GM12878 (cell line): ENCODE results near the gene ATP7B.

Experiments used
- CREM ChIP-seq: IDR thresholded peaks from 2 replicates; pipeline ENCODE4 v1.6.1; 2014; ENCODE audit warnings: antibody characterized with exemption, low read depth
- JUNB ChIP-seq: IDR thresholded peaks from 2 replicates; pipeline ENCODE4 v1.6.1; 2016; ENCODE audit warnings: antibody characterized with exemption, mild to moderate bottlenecking
- RAD21 ChIP-seq: IDR thresholded peaks from 2 replicates; pipeline ENCODE4 v1.6.1; 2011; ENCODE audit warnings: mild to moderate bottlenecking, low read depth, low read length, moderate library complexity; ENCODE audit not compliant: insufficient read depth
- RCOR1 ChIP-seq: conservative IDR thresholded peaks from 2 replicates; pipeline ENCODE4 v1.6.1; 2012; ENCODE audit warnings: low read depth, low read length, improper control_type of control experiment
- TF ChIP-seq, protein P1 (sequence below), 3 experiments: IDR thresholded peaks in 2 of 3; conservative IDR thresholded peaks in 1 of 3; 2 replicates each; pipeline ENCODE4 v1.5.1; 2011; ENCODE audit warnings: low read depth in 3 of 3, low read length in 3 of 3, mild to moderate bottlenecking in 3 of 3, control low read depth in 2 of 3, moderate library complexity in 2 of 3, inconsistent platforms in 1 of 3, mixed read lengths in 1 of 3; ENCODE audit not compliant: control insufficient read depth in 2 of 3, insufficient read depth in 1 of 3; ENCODE audit errors: extremely low read depth in 1 of 3
- TF ChIP-seq, protein P2 (sequence below): IDR thresholded peaks from 2 replicates; pipeline ENCODE4 v1.6.1; 2012; ENCODE audit warnings: low read depth, low read length, improper control_type of control experiment

DNA sequence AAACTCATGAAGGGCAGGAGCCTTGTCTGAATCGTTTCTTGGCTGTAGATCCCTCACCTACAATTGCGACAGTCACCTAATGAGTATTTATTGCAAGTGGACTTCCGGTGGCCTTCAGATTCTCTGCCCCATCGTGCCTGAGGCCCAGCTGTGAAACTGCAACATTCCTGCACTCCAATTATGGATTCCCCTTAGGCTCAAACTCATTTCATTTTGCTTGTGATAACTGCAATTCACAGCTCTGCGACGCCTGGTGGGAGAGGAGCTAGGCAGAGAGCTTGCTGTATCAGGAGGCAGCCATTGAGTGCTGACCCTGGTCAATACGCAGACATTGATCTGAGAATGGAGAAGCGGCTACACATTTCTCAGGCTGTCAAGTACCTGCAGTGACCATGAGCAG is 90.5 kb downstream of the ATP7B start:
- no peak for TF ChIP-seq JUNB
- no peak for TF ChIP-seq RAD21
- TF ChIP-seq, protein P1, sequence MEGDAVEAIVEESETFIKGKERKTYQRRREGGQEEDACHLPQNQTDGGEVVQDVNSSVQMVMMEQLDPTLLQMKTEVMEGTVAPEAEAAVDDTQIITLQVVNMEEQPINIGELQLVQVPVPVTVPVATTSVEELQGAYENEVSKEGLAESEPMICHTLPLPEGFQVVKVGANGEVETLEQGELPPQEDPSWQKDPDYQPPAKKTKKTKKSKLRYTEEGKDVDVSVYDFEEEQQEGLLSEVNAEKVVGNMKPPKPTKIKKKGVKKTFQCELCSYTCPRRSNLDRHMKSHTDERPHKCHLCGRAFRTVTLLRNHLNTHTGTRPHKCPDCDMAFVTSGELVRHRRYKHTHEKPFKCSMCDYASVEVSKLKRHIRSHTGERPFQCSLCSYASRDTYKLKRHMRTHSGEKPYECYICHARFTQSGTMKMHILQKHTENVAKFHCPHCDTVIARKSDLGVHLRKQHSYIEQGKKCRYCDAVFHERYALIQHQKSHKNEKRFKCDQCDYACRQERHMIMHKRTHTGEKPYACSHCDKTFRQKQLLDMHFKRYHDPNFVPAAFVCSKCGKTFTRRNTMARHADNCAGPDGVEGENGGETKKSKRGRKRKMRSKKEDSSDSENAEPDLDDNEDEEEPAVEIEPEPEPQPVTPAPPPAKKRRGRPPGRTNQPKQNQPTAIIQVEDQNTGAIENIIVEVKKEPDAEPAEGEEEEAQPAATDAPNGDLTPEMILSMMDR (IDR thresholded peaks at IDR 0.05 in 2 of 3, conservative IDR thresholded peaks at IDR 0.05 in 1 of 3; ENCODE audit: control insufficient read depth in 2 of 3, extremely low read depth in 1 of 3, insufficient read depth in 1 of 3, low read depth in 3 of 3, low read length in 3 of 3), result no peak
- TF ChIP-seq RCOR1, result no peak
- TF ChIP-seq CREM, result no peak
- TF ChIP-seq, protein P2, sequence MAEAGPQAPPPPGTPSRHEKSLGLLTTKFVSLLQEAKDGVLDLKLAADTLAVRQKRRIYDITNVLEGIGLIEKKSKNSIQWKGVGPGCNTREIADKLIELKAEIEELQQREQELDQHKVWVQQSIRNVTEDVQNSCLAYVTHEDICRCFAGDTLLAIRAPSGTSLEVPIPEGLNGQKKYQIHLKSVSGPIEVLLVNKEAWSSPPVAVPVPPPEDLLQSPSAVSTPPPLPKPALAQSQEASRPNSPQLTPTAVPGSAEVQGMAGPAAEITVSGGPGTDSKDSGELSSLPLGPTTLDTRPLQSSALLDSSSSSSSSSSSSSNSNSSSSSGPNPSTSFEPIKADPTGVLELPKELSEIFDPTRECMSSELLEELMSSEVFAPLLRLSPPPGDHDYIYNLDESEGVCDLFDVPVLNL, result no peak
